AG04449 (cell line): ENCODE data around the gene CTU2.

ENCODE experiments used
- CTCF ChIA-PET: fragments of 350-600 bp; formaldehyde crosslinking; extraction: SDS; loops from one replicate; lab custom pipeline; 2021; ENCODE audit warnings: antibody characterized with exemption; lab: Yijun Ruan, JAX
- POLR2A ChIA-PET: fragments of 400-600, 350-600 bp; formaldehyde crosslinking; extraction: SDS; loops from one replicate; lab custom pipeline; 2020; ENCODE audit warnings: antibody characterized with exemption, inconsistent platforms; lab: Yijun Ruan, JAX
- DNase-seq: peaks from one replicate; pipeline ENCODE4 v3.0.0-alpha.2; 2010; ENCODE audit warnings: low read depth, low spot score
- H3K4me3 ChIP-seq: 2 replicates; pipeline ENCODE4 v1.5.1; 2011; ENCODE audit warnings: low read depth, mild to moderate bottlenecking, control low read depth, low read length
- TF ChIP-seq, protein P1 (sequence below): IDR thresholded peaks from one replicate; pipeline ENCODE4 v1.5.1; 2011; ENCODE audit warnings: mild to moderate bottlenecking, moderate library complexity, low read length, control low read depth, inconsistent platforms; ENCODE audit not compliant: insufficient read depth; ENCODE audit errors: missing control alignments

The CTU2 gene

GRCh38 chr16:88731699-88732098 is 25.4 kb downstream of the CTU2 start:
- CTCF ChIA-PET, result interaction anchor here (6.3 kb wide), 1 partner anchor 50 kb away, joined by 76 read pairs; no protein-coding TSS in a partner anchor
- no peak overlapping the region for H3K4me3 ChIP-seq

DNA sequence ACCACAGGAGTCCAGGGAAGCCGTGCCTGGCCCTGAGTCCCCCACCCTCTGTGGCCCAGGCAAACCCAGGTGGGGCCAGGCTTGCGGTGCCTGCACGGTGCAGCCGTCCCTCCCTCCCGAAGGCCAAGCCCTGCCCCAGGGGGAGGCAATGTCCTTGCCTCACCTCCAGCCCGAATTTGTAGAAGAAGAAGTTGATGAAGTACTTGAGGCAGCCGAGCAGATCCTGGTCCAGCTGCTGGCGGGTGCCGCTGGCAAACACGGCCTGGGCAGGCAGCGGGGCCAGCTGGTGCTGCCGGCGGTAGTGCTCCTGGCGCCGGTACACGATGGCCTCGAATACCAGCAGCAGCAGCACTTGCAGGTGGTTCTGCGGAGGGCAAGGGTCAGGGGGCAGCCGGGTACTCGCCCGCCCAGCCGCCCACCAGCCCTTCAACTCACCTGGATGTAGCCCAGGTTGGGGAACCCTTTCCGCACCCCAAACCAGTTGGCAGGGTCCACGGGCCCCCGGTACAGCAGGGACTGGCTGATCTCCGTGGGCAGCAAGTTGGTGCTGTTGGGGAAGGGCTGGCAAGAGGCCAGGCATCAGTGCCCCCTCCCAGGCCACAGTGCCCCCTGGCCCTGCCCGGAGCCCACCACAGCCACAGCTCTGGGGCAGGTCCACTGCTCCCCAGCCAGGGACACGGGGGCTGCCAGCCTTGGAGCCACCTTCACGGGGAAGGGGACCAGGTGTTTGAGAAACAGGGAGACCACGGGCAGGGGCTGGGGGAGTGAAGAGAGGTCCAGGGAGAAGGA is 26.1 kb downstream of the CTU2 start:
- TF ChIP-seq, protein P1, sequence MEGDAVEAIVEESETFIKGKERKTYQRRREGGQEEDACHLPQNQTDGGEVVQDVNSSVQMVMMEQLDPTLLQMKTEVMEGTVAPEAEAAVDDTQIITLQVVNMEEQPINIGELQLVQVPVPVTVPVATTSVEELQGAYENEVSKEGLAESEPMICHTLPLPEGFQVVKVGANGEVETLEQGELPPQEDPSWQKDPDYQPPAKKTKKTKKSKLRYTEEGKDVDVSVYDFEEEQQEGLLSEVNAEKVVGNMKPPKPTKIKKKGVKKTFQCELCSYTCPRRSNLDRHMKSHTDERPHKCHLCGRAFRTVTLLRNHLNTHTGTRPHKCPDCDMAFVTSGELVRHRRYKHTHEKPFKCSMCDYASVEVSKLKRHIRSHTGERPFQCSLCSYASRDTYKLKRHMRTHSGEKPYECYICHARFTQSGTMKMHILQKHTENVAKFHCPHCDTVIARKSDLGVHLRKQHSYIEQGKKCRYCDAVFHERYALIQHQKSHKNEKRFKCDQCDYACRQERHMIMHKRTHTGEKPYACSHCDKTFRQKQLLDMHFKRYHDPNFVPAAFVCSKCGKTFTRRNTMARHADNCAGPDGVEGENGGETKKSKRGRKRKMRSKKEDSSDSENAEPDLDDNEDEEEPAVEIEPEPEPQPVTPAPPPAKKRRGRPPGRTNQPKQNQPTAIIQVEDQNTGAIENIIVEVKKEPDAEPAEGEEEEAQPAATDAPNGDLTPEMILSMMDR, result no peak
- DNase-seq, result no peak
- ChIA-PET CTCF (interaction anchor here (6.3 to 25.4 kb wide), 2 partner anchors 30 to 49 kb away, joined by 76 to 544 read pairs; no protein-coding TSS in a partner anchor), POLR2A (no interaction called here)
- no peak overlapping the region for H3K4me3 ChIP-seq

More at GRCh38 chr16:88731699-88732098, 25.4 kb downstream of the CTU2 start:
- POLR2A ChIA-PET, result no interaction called here
- TF ChIP-seq, protein P1, result no peak
- no peak for DNase-seq

DNA sequence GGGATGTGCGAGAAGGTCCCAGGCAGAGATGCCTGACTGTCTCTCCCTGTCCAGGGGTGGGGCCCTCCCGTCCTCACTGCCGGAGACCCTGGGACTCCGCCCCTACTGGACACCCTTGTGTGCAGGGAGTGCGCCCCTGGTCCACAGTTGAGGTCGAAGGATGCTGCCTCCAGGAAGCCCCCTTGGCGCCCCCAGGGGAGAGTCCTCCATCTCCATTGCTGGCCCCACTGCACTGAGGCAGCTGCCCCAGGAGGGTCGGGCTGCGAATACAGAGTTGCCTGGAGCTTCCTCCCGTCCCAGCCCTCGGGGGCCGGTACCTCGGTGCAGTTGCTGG is 26.6 kb downstream of the CTU2 start:
- TF ChIP-seq, protein P1, result no peak
- ChIA-PET POLR2A (interaction anchor here (1.1 kb wide), 1 partner anchor 52 kb away, joined by 4 read pairs; the partner anchor contains the start of gene PIEZO1), CTCF (interaction anchor here (1.5 to 25.4 kb wide), 4 partner anchors 10 to 80 kb away, joined by 6 to 544 read pairs (median 47); no protein-coding TSS in a partner anchor)
- no peak for DNase-seq
- H3K4me3 ChIP-seq, result no peak overlapping the region

- TF ChIP-seq, protein P1, result no peak
- H3K4me3 ChIP-seq, result no peak overlapping the region
- no peak for DNase-seq
- POLR2A ChIA-PET, result interaction anchor here (1.1 kb wide), 1 partner anchor 51 kb away, joined by 4 read pairs; the partner anchor contains the start of gene PIEZO1
- CTCF ChIA-PET, result interaction anchor here (1.5 to 25.4 kb wide), 5 partner anchors 9 to 79 kb away, joined by 6 to 544 read pairs (median 43); partner anchors contain the start of gene PIEZO1
Observed at GRCh38 chr16:88733630-88734360, 27.5 kb downstream of the CTU2 start.

DNA sequence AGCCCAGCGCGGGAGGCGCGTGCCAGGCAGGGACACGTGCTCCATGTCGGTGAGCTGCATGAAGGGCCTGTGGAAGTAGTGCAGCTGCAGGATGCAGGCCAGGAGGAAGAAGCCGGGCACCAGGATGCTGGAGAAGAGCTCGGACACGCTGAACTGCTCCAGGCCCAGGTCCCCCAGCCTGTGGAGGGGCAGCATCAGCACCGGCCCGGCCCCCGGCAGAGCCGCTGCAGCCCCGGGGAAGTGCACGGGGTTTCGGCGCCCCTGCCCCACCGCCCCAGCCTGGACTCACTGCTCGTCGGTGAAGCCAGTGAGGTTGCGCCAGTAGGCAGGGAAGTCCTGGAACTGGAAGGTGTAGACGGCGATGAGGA is 28.0 kb downstream of the CTU2 start:
- ChIA-PET POLR2A (no interaction called here), CTCF (interaction anchor here (1.5 to 25.4 kb wide), 6 partner anchors 9 to 78 kb away, joined by 6 to 544 read pairs (median 33); partner anchors contain the start of genes APRT and PIEZO1)
- no peak overlapping the region for H3K4me3 ChIP-seq
- DNase-seq, result no peak
- TF ChIP-seq, protein P1, result no peak
